ENCODE results near the gene PAK6. TPM values are rescaled to one million over a fixed set of nuclear protein-coding genes. Genes with fewer than 3 reads are reported as not detected.

Gene PAK6
- total RNA-seq, 1 experiment from 2014 or later, result 0.84 TPM

GRCh38 chr15:40287505-40287904 is 48.6 kb downstream of the PAK6 start:
- H3K27ac ChIP-seq (ENCODE audit: low read depth, low read length, poor library complexity, severe bottlenecking), result no peak overlapping the region
- intact Hi-C loops (cut with micrococcal nuclease; ENCODE audit: unreplicated experiment), result no loop called here
- H3K9me3 ChIP-seq (ENCODE audit: low read depth, low read length, poor library complexity, severe bottlenecking), result no peaks in the 10 kb centered on the region
- H3K36me3 ChIP-seq (ENCODE audit: insufficient read depth, low read length, poor library complexity, severe bottlenecking), result no peaks in the 10 kb centered on the region
- no peak overlapping the region for H3K4me3 ChIP-seq (ENCODE audit: low read depth, low read length, poor library complexity, severe bottlenecking)
- TF ChIP-seq, protein P1, sequence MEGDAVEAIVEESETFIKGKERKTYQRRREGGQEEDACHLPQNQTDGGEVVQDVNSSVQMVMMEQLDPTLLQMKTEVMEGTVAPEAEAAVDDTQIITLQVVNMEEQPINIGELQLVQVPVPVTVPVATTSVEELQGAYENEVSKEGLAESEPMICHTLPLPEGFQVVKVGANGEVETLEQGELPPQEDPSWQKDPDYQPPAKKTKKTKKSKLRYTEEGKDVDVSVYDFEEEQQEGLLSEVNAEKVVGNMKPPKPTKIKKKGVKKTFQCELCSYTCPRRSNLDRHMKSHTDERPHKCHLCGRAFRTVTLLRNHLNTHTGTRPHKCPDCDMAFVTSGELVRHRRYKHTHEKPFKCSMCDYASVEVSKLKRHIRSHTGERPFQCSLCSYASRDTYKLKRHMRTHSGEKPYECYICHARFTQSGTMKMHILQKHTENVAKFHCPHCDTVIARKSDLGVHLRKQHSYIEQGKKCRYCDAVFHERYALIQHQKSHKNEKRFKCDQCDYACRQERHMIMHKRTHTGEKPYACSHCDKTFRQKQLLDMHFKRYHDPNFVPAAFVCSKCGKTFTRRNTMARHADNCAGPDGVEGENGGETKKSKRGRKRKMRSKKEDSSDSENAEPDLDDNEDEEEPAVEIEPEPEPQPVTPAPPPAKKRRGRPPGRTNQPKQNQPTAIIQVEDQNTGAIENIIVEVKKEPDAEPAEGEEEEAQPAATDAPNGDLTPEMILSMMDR (conservative IDR thresholded peaks at IDR 0.05; ENCODE audit: low read depth, low read length), result no peak
- no peak for TF ChIP-seq EZH2 (IDR thresholded peaks at IDR 0.05; ENCODE audit: borderline replicate concordance, low read depth, low read length, poor library complexity, severe bottlenecking)
- H3K4me1 ChIP-seq (ENCODE audit: insufficient read depth, low read length, poor library complexity, severe bottlenecking), result peaks cover 43% of the 10 kb centered on the region
- no peak for DNase-seq (ENCODE audit: low spot score)
- no TSS peak for BruUV-seq (replicated peaks)
- ChIA-PET POLR2A (ENCODE audit: low non-redundant PET) (no interaction called here), CTCF (no interaction called here)
- H3K27me3 ChIP-seq (replicated peaks; ENCODE audit: insufficient read depth, low read depth, low read length, poor library complexity), result no peaks in the 10 kb centered on the region

GRCh38 chr15:40287968-40288367 is 49.1 kb downstream of the PAK6 start:
- CTCF ChIA-PET, result no interaction called here
- BruUV-seq (replicated peaks), result no TSS peak
- Histone ChIP-seq H3K9me3 (ENCODE audit: low read depth, low read length, poor library complexity, severe bottlenecking) (no peaks in the 10 kb centered on the region), H3K27ac (ENCODE audit: low read depth, low read length, poor library complexity, severe bottlenecking) (no peak overlapping the region), H3K4me3 (ENCODE audit: low read depth, low read length, poor library complexity, severe bottlenecking) (no peak overlapping the region), H3K36me3 (ENCODE audit: insufficient read depth, low read length, poor library complexity, severe bottlenecking) (no peaks in the 10 kb centered on the region), H3K27me3 (replicated peaks; ENCODE audit: insufficient read depth, low read depth, low read length, poor library complexity) (no peaks in the 10 kb centered on the region), H3K4me1 (ENCODE audit: insufficient read depth, low read length, poor library complexity, severe bottlenecking) (peaks cover 39% of the 10 kb centered on the region)
- no peak for TF ChIP-seq EZH2 (IDR thresholded peaks at IDR 0.05; ENCODE audit: borderline replicate concordance, low read depth, low read length, poor library complexity, severe bottlenecking)
- TF ChIP-seq, protein P1 (conservative IDR thresholded peaks at IDR 0.05; ENCODE audit: low read depth, low read length), result no peak
- POLR2A ChIA-PET (ENCODE audit: low non-redundant PET), result no interaction called here
- intact Hi-C loops (cut with micrococcal nuclease; ENCODE audit: unreplicated experiment), result no loop called here
- no peak for DNase-seq (ENCODE audit: low spot score)

- no TSS peak for BruUV-seq (replicated peaks)
- Histone ChIP-seq H3K27ac (ENCODE audit: low read depth, low read length, poor library complexity, severe bottlenecking) (no peak overlapping the region), H3K9me3 (ENCODE audit: low read depth, low read length, poor library complexity, severe bottlenecking) (no peaks in the 10 kb centered on the region), H3K27me3 (replicated peaks; ENCODE audit: insufficient read depth, low read depth, low read length, poor library complexity) (no peaks in the 10 kb centered on the region), H3K4me1 (ENCODE audit: insufficient read depth, low read length, poor library complexity, severe bottlenecking) (peaks cover 35% of the 10 kb centered on the region), H3K36me3 (ENCODE audit: insufficient read depth, low read length, poor library complexity, severe bottlenecking) (no peaks in the 10 kb centered on the region), H3K4me3 (ENCODE audit: low read depth, low read length, poor library complexity, severe bottlenecking) (no peak overlapping the region)
- TF ChIP-seq EZH2 (IDR thresholded peaks at IDR 0.05; ENCODE audit: borderline replicate concordance, low read depth, low read length, poor library complexity, severe bottlenecking), result no peak
- TF ChIP-seq, protein P1 (conservative IDR thresholded peaks at IDR 0.05; ENCODE audit: low read depth, low read length), result no peak
- ChIA-PET CTCF (interaction anchor here (1.1 to 1.3 kb wide), 2 partner anchors 10 to 14 kb away, joined by 3 to 6 read pairs; no protein-coding TSS in a partner anchor), POLR2A (ENCODE audit: low non-redundant PET) (no interaction called here)
- intact Hi-C loops (cut with micrococcal nuclease; ENCODE audit: unreplicated experiment), result no loop called here
- no peak for DNase-seq (ENCODE audit: low spot score)
Measured at GRCh38 chr15:40289140-40289775, 50.4 kb downstream of the PAK6 start.
